Neural crest cell (in vitro differentiated cells): ENCODE measurements around the gene CIB2. TPM values are rescaled to one million over a fixed set of nuclear protein-coding genes. Genes with fewer than 3 reads are reported as not detected.

Experiments
- DNase-seq: peaks from one replicate; pipeline ENCODE4 v3.0.0; 2021; ENCODE audit warnings: low read depth, mixed read lengths, low spot score
- H3K27ac Mint-ChIP-seq: one replicate; pipeline ENCODE4 v1.8.0; 2021; ENCODE audit warnings: mild to moderate bottlenecking, mixed read lengths; ENCODE audit not compliant: unreplicated experiment
- H3K27me3 Mint-ChIP-seq: 2 replicates; pipeline ENCODE4 v1.8.0; 2021; ENCODE audit warnings: low read depth, mild to moderate bottlenecking, mixed read lengths
- H3K36me3 Mint-ChIP-seq: 2 replicates; pipeline ENCODE4 v1.8.0; 2021; ENCODE audit warnings: low read depth, mild to moderate bottlenecking, mixed read lengths
- H3K4me1 Mint-ChIP-seq: 2 replicates; pipeline ENCODE4 v1.8.0; 2021; ENCODE audit warnings: mixed read lengths
- H3K4me3 Mint-ChIP-seq: one replicate; pipeline ENCODE4 v1.8.0; 2021; ENCODE audit warnings: mild to moderate bottlenecking, mixed read lengths
- H3K9me3 Mint-ChIP-seq: 2 replicates; pipeline ENCODE4 v1.8.0; 2021; ENCODE audit warnings: mixed read lengths
- CTCF ChIP-seq: fragments of 200-600 bp; sonication (generic); conservative IDR thresholded peaks from 2 replicates; pipeline ENCODE4 v1.5.0; 2021; ENCODE audit warnings: antibody characterized with exemption, mild to moderate bottlenecking
- total RNA-seq: library from RNA; stranded (reverse); gene quantifications from 2 replicates; pipeline ENCODE4 v1.2.1, GENCODE V29; 2021

The CIB2 gene
- total RNA-seq, 1 donor from 2014 or later: 37.7 TPM

GRCh38 chr15:78110916-78111475 lies 20.2 kb downstream of the CIB2 start:
- Mint-ChIP-seq H3K27me3 (no peaks in the 10 kb centered on the region), H3K4me3 (no peak overlapping the region), H3K27ac (no peak overlapping the region), H3K4me1 (peaks cover 11% of the 10 kb centered on the region), H3K9me3 (no peaks in the 10 kb centered on the region), H3K36me3 (no peaks in the 10 kb centered on the region)
- DNase-seq: no peak
- no peak for TF ChIP-seq CTCF

DNA sequence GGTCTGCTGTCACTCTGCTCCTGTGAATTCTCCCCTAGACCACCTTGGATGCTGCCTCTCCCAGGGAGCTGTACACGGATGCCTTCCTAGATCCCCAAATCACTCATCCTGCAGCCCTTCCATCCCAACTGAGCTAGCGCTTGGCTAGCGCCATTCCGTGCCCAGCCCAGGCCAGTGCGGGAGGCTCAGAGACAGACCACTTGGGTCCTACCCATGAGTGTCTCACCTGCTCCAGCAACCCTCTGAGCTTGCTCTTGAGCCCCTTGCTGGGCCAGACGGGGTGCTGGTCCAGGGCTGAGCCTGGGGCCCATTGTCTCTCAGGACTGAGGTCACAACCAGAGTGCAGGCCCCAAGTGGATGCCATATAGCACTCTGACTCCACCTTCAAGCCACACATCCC lies 21.1 kb downstream of the CIB2 start:
- H3K4me1 Mint-ChIP-seq: peaks cover 11% of the 10 kb centered on the region
- TF ChIP-seq CTCF: no peak
- H3K9me3 Mint-ChIP-seq: no peaks in the 10 kb centered on the region
- DNase-seq: no peak
- no peaks in the 10 kb centered on the region for H3K36me3 Mint-ChIP-seq
- H3K4me3 Mint-ChIP-seq: no peak overlapping the region
- no peaks in the 10 kb centered on the region for H3K27me3 Mint-ChIP-seq
- no peak overlapping the region for H3K27ac Mint-ChIP-seq

- TF ChIP-seq CTCF: no peak
- Mint-ChIP-seq H3K36me3 (no peaks in the 10 kb centered on the region), H3K9me3 (no peaks in the 10 kb centered on the region), H3K27ac (no peak overlapping the region), H3K4me1 (peaks cover 11% of the 10 kb centered on the region), H3K4me3 (no peak overlapping the region), H3K27me3 (no peaks in the 10 kb centered on the region)
- DNase-seq: no peak
Observed at GRCh38 chr15:78109156-78109555, 22.1 kb downstream of the CIB2 start.

DNA sequence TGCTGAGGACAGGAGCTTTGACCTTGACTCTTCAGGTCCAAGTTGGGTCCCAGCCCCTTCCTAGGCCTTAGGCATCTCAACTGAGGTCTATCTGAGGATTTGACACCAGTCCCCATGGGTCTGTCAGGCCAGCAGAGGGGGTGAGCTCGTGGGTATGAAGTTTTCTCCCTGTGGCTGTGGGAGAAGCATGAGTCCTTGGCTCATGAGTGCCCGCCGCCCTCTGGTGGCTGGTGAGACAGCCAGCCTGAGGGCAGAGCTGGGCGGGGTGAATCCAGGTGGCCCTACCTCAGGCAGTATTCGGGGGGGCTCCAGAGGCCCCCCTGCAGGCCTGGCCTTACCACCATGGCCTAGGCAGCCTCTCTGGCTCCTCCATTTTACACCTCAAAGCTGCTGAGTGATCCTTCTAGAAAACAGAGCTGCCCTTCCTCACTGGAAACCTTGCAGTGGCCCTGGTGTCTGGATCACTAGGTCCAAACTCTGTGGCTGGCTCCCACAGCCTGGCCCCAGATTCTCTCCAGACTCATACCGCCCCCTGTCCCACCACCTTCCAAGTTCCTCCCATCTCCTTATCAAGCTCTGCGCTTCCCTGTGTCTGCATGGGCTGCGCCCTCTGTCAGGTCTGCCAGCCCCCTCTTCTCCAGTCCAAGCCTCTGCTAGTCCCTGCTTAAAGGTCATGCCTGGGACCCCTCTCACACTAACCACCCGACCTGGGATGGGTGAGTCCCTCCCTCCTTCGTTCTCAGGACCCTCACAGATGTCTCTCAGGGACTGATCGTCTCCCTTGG lies 22.8 kb downstream of the CIB2 start:
- peak overlapping the region; percentile 53 for H3K27ac Mint-ChIP-seq
- no peaks in the 10 kb centered on the region for H3K36me3 Mint-ChIP-seq
- no peak overlapping the region for H3K4me3 Mint-ChIP-seq
- H3K27me3 Mint-ChIP-seq: no peaks in the 10 kb centered on the region
- no peaks in the 10 kb centered on the region for H3K9me3 Mint-ChIP-seq
- peaks cover 6% of the 10 kb centered on the region for H3K4me1 Mint-ChIP-seq
- DNase-seq: peak; percentile 65
- peak; percentile 85 for TF ChIP-seq CTCF

DNA sequence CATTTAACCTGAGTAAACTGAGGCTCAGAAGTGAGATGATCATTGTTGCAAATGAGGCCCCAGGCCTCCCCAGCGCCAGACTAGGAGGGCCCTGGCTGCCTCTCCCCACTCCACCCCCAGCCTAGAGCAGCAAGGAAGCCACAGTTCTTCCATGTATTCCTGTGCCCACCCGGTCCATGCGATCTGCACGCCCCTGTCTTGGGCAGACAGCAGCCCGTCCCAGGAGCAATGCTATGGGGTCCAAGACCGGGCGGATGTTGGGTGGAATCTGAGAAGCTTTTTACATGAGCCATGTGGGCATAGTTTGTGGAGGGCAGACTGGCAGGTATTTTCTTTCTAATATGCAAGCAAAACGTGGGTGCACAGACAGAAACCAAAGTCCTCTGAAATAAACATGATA lies 23.8 kb downstream of the CIB2 start:
- Mint-ChIP-seq H3K27ac (no peak overlapping the region), H3K4me1 (no peaks in the 10 kb centered on the region), H3K27me3 (no peaks in the 10 kb centered on the region), H3K36me3 (no peaks in the 10 kb centered on the region), H3K9me3 (no peaks in the 10 kb centered on the region), H3K4me3 (no peak overlapping the region)
- DNase-seq: no peak
- TF ChIP-seq CTCF: no peak
